ENCODE results near the gene BPIFB4.
"Not testable (repeated sequence)": the region's sequence is repeated elsewhere in the genome, so short reads cannot be mapped to it uniquely, and the experiment has no call there.

Gene BPIFB4

DNA sequence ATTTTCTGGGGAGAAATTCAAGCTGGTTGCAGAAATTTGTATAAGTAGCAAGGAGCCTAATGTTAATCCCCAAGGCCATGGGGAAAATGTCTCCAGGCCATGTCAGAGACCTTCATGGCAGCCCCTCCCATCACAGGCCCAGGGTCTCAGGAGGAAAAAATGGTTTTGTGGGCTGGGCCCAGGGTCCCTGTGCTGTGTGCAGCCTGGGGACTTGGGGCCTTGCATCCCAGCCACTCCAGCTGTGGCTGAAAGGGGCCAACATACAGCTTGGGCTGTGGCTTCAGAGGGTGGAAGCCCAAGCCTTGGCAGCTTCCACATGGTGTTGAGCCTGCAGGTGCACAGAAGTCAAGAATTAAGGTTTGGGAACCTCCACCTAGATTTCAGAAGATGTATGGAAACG is 42.9 kb downstream of the BPIFB4 start:
- not testable (repeated sequence) for DNase-seq

DNA sequence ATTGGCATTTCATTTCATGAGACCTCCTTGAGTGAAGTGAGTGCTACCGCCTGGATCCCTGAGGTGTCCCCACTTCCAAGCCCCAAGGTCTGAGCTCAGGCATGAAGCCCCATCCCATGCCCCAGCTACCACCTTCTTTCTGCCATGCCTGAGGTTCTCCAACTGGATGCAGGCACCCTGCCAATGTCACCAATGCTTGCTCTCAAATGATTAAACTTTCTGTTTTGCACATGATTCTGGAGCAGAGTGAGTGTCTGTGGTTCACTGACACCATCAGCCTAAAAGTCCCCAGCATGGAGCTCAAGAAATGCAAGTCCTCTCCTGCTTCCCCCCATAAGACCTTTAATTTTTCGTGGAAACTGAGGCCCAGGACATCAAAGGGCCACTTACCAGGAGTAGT is 44.8 kb downstream of the BPIFB4 start:
- no peak for DNase-seq

DNA sequence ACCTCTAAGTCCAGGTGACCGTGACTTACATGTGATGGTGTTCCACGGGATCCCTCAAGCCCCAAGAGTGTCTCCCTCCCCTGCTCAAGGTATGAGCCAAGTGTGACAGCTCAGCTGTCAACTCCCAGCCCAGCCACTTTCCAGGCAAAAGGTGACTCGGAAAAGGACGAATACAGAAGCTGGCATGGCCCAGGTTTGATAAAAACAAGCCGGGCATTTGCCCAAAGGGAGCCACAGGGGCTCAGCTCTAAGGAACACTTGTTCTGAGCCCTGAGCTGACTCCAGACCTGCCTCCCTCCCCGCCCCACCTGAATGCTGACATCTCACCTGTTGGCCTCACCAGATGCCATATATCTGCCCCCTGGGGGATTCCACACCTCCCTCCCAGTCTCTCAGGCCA is 45.6 kb downstream of the BPIFB4 start:
- no peak for DNase-seq

DNA sequence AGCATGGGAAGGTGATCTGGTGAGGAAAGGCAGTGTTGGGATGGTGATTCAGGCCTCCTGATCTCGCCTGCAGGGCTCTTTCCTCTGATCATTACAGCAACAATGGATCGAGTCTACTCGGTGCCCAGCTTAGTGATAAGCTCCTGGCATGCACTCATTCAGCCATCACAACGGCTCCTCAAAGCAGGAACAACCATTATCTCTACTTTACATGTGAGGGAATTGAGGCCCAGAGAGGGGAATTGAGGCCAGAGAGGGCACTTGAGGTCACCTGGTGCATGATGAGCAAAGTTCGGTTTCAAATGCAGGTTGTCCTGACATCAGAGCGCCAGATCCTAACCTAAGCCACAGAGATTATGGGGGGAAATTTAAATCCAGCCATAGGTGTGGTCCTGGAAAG is 46.5 kb downstream of the BPIFB4 start:
- no peak for DNase-seq

DNA sequence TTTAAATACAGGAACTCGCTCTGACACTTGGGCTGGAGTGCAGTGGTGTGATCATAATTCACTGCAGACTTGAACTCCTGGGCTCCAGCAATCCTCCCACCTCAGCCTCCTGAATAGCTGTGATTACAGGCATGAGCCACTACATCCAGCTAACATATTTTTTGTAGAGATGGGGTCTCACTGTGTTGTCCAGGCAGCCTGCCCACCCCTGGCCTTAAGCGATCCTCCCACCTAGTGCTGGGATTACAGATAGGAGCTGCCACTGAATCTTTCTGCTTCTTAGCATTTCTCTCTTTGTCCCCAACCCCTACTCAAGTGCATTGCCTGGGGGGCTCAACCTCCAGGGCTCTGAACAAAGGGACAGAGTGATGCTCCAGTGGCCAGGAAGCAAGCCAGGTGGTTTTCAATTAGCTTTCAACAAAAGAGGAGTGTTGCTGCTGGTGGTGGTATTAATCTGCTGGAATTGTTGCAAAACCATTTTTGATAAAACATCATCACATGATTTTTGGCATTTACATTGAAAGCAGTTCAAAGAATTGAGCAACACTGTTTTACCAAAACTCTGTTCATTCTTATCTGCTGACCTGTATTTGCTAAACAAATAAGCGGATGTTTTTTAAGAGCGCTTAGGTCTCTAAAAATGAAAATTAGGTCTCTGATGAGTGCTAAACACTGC is 48.1 kb downstream of the BPIFB4 start:
- no peak for DNase-seq

DNA sequence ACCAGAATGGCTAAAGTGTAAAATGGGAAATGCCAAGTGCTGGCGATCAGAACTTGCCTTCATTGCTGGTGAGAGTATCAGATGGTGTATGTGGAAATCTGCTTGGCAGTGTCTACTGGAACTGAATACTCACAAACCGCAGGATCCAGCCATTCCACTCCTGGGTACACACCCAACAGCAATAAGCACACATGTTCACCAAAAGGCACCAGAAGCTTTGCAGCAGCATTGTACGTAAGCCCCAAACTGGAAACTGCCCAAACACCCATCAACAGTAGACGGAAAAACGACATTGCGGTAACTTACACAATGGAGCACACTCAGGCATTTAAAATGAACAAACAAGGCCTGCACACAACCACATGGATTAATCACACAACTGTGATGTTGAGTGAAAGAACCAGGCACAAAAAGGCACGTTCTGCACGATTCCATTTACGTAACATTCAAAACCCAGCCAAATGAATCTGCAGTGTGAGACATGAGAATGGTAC is 51.2 kb downstream of the BPIFB4 start:
- no peak for DNase-seq

DNA sequence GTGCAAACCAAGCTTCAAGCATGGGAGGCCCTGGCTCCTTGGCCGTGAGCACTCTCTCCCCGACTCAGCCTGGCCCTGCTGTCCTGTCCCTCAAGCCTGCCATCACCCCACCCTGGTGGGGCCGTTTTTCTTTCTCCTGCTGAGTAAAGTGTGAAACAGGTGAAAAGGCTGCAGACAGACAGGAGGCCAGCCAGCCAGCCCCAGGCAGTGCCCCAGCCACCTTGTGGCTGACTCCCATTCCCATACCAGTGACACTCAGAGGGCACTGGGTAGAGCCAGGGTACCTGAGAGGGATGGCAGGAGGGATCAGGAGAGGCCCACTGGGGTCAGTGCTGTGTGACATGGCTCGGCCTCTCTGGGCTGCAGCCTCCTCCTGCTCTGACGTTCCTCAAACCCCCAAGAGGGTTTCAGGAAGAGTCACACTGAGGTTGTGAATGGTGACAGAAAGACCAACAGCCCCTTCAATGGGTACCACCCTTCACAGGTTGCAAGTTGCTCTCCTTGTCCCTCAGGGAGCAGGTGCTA is 52.6 kb downstream of the BPIFB4 start:
- no peak for DNase-seq

DNA sequence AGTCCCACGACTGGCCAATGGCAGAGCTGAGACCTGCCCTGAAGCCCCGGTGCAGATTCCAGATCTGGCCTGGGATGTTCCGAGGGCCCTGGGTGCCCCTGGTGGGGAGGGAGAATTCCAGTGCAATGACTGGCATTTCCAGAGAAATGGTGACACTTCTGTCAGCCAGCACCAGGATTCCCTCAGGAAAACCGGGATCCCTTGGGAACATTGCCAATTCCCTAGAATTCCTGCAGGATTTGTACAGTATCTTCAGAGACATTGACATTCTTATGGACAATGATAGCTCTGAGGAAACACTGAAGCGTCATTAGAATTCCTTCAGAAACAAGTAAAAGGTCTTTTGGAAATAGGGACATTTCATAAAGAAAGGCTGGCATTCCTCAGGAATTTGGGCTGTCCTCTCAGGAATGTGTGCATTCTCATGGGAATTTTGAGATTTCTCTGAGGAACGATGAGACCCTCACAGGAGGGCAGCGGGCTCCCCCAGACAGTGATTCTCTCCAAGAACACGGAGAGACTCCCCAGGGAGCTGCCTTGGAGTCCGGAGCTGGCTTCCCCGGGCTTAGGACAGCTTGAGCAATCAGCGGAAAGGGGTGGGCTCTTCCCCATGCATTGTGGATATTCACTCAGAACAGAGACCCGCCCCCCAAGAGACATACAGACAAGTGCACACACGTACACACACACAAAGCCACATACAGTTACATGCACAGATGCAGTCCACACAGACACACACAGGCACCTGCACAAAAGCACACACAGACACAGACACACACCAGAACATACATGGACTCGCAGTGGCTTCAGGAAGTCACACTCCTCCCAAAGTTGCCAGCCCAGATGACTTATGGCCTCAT is 53.3 kb downstream of the BPIFB4 start:
- DNase-seq, result no peak

DNA sequence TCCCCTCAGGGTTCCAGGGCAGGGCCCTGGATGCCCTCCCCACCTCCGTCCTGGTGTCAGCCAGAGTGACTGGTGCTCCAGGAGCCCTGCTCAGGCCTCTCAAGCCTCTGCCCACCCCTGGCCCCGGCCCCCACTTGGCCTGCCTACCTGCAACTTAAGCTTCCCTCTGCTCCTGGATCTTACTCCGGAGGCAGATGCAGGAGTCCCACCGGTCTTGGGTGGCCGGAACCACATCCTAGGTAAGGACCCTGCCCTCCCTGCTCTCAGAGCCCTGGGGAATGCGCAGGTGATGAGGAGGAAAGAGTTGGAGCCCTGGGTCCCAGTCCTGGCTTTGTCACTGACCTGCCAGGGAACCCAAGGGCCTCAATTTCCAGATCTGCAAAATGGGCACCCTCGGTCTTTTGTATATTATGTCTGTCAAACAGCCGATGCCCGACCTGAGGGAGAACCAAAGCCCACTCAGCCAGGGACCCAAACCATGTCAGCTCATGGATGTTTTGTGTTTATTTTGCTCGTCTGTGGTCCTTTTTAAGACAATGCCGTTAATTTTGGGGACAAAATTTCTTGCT is 54.0 kb downstream of the BPIFB4 start:
- DNase-seq, result no peak

DNA sequence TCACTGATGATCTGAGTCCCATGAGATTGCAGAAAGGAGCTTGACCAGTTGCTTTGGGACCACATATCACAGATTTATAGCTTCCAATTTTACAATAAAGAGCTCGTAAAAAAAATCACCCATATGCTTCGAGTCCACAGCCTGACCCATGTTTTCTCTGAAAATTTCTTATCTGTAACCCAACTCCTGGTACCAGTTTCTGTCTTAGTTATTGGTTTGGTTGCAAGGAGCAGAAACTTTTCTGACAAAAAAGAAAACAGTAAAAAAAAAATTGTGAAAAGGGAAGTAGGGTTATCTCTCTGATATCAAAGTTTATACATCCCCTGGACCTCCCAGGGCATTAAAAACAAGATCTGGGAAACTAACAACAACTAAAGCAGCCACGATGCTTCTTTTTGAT is 57.8 kb downstream of the BPIFB4 start:
- DNase-seq, result no peak

DNA sequence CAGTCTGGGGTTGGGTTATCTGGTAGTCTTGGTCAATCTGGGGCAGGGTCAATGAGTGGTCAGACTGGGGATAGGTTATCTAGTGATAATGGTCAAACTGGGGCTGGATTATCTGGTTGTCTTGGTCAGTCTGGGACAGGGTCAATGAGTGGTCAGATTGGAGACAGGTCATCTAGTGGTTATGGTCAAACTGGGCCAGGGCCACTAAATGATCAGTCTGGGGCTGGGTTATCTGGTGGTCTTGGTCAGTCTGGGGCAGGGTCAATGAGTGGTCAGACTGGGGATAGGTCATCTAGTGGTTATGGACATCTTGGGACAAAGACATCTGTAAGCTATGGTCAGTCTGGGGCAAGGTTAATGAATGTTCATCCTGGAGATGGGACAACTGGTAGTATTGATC is 60.0 kb downstream of the BPIFB4 start:
- no peak for DNase-seq

DNA sequence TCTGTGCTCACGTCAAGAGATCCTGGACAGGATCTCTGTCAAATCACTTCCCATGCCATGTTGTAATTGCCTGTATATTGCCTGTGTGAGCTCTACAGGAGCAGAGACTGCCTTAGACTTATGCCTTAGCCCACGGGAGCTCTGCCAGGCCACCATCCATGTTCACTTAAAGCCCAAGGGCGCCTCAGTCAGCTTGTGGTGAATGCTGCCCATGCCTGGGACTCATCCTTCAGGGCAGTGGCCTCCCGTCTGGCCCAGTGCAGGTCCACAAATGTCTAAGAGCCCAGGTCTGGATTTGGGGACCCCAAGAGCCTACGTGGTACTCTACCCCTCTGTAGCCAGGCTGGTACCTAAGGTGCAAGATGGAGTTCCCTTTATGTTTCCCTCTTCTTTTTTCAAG is 66.1 kb downstream of the BPIFB4 start:
- DNase-seq, result no peak

DNA sequence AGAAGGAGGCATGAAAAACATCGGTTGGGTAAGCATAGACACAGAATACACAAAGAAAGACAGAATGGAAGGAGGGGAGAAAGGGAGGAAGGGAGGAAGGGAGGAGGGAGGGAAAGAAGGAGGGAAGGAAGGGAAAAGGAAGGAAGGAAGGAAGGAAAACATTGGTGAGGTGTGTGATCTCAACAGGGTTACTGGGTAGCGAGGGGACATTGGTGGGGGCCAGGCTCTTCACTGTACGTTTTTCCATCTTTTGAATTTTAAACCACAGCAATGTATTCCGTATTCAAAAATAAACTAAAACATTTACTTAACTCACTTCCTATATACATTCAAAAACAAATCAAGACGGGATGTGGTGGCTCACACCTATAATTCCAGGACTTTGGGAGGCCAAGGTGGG is 67.9 kb downstream of the BPIFB4 start:
- DNase-seq, result no peak

DNA sequence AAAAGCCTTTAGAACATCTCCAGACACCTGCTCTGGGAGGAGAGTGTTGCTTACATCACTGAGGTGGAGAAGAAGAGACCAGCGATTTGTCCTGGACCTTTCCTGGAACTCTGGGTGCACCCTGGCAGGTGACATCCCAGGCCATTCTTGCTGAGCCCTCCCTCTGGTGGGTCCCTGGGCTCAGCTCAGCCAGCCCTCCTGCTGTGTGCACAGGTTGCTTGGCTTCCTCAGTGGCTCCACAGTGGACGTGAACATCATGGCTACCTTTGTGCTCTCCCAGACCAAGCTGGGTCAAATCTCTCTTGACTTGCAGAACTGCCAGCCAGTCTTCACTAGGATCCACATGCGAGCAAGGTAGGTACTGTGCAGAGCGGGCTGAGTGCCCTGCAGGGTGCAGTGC is 68.6 kb downstream of the BPIFB4 start:
- no peak for DNase-seq

DNA sequence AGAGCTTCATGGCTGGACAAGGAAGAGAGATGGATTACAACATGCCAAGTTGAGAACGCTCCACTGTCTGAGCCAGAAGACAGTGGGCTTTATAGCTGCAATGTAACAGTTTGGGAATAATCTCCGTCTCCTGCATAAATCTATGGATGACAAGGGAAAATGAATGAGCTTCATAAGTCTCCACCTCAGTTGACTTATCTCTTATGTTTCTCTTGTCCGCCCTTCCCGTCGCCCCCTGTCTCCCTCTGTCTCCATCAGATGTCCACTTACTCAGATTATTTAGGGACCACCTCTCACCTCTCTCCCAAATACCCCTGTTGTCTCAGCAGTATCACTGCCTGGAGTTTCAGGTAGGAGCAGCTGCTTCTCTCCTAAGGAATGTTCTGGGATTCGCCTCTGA is 74.8 kb downstream of the BPIFB4 start:
- DNase-seq, result no peak

DNA sequence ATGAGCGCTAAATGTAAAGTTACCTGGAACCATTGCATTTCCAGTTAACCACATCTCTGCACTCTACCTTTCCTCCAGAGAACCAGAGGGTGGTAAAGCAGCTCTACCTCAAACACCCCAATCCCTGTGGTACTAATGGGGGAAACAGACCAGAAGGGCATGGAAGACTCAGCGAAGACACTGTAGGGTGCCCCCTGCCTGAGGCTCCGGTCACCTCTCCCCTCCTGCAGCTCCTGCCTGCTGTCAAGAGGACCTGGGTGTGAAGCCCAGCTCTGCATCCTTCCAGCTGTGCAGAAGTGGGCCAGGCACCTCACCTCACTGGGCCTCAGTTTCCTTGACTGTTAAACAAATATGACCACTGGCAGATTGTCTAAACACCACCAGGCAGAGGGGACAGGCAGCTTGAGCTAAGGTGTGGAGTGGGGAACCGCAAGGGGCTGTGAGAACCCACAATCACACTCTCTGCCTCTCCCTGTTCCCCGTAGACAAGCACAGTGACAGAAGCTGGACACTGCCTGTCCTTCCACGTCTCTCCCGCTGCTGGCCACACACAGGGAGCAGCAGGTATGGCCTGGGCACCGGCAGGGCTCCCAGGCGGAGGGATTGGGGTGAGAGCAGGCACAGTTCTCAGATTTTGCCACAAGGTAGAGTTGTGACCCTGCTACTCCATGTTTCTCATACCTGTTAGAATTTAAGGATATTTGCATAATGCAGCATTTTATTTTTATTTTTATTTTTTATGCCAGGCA is 79.4 kb downstream of the BPIFB4 start:
- DNase-seq, result no peak

DNA sequence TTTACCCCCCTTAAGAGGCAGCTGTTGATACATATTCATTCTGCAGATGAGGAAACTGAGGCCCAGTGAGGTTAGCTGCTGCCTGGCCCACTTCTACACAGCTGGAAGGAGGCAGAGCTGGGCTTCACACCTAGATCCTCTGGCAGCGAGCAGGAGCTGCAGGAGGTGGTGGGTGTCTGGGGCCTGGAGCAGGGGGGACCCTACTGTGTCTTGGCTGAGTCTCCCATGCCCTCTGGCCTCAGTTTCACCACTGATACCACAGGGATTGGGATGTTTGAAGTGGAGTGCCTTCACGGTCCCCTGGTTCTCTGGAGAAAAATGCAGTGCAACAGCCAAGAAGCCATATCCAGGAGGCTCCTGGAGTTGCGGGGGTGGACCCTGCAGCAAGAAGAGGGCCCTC is 80.3 kb downstream of the BPIFB4 start:
- no peak for DNase-seq

DNA sequence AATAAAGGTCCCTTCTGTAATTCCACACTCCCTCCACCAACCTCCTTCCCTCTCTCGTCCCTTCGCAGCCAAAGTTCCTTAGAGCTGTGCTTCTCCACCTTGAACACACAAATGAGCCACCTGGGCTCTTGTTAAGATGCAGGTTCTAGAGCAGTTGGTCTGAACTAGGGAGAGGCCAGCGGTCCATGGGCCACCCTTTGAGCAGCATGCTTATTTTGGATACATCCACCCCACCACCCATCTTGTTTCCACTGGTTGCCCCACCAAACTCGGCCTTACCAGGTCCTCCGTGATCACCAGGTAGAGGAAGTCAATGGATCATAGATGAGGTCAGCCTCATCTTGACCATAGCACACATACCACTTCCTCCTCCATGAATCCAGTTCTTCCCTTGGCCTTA is 81.2 kb downstream of the BPIFB4 start:
- no peak for DNase-seq

Data from right hindlimb (tissue), 1 donor.